Kidney (tissue), 14 donors: ENCODE data around the gene RFX7. TPM values are rescaled to one million over a fixed set of nuclear protein-coding genes. Genes with fewer than 3 reads are reported as not detected.

ENCODE experiments used
- DNase-seq, 5 donors: peaks; one replicate each; pipeline ENCODE4 v3.0.0-alpha.2; 2013 to 2020
- FAIRE-seq: peaks from 2 replicates; lab custom pipeline; 2012; peaks lifted over from hg19 to GRCh38; lab: Jason Lieb, UNC
- H3K27ac ChIP-seq, 2 donors: one replicate each; pipeline ENCODE4 v1.7.0; 2013; ENCODE audit warnings: low read depth in 2 of 2, low read length in 2 of 2, inconsistent platforms in 1 of 2
- H3K27me3 ChIP-seq: one replicate; pipeline ENCODE4 v1.7.1; 2013; ENCODE audit warnings: low read length, inconsistent platforms; ENCODE audit not compliant: control insufficient read depth, insufficient read depth
- H3K36me3 ChIP-seq, 3 donors: one replicate each; pipeline versions ENCODE4 v1.7.0 to v1.7.1; 2013; ENCODE audit warnings: low read length in 3 of 3, control low read depth in 1 of 3, inconsistent platforms in 1 of 3; ENCODE audit not compliant: insufficient read depth in 3 of 3, control insufficient read depth in 2 of 3
- H3K4me1 ChIP-seq, 3 donors: one replicate each; pipeline versions ENCODE4 v1.7.0 to v1.7.1; 2013; ENCODE audit warnings: low read length in 3 of 3, inconsistent platforms in 1 of 3, low read depth in 1 of 3; ENCODE audit not compliant: control insufficient read depth in 2 of 3, insufficient read depth in 2 of 3
- H3K4me3 ChIP-seq, 3 donors: one replicate each; pipeline versions ENCODE4 v1.7.0 to v1.8.1; 2013; ENCODE audit warnings: low read length in 3 of 3, control low read depth in 1 of 3, inconsistent platforms in 1 of 3
- H3K9ac ChIP-seq, 3 donors: one replicate each; pipeline versions ENCODE4 v1.7.0 to v1.7.1; 2013; ENCODE audit warnings: low read length in 3 of 3, control low read depth in 1 of 3, inconsistent platforms in 1 of 3
- H3K9me3 ChIP-seq, 3 donors: one replicate each; pipeline versions ENCODE4 v1.7.0 to v1.7.1; 2013; ENCODE audit warnings: low read length in 3 of 3, control low read depth in 1 of 3, inconsistent platforms in 1 of 3; ENCODE audit not compliant: control insufficient read depth in 2 of 3, insufficient read depth in 1 of 3
- intact Hi-C: fragments of 100-400 bp; cut with DNase I; formaldehyde crosslinking; loops from one replicate; pipeline ENCODE4 v1.11.1; 2022
- polyA plus RNA-seq: library from polyadenylated mRNA; stranded (reverse); fragments of 350-450 nt; fragmentation: Illumina TruSeq; extraction: RNeasy Lipid Tissue Mini Kit (QIAGEN cat#74804); gene quantifications from one replicate; pipeline ENCODE4 v1.2.3, GENCODE V29; 2014; ENCODE audit warnings: low read depth, low replicate concordance; ENCODE audit not compliant: insufficient read depth
- total RNA-seq: library from RNA; stranded (reverse); fragmentation: NEBNext Ultra II Directional; extraction: Animal tissue kit (Norgen Biotek cat#: 25700); gene quantifications from one replicate; pipeline ENCODE4 v1.2.1, GENCODE V29; 2021
- TF ChIP-seq, protein P1 (sequence below): IDR thresholded peaks from 3 replicates; pipeline ENCODE4 v1.5.1; 2012; ENCODE audit warnings: mild to moderate bottlenecking, moderate library complexity, borderline replicate concordance; ENCODE audit not compliant: insufficient read depth; ENCODE audit errors: extremely low read depth
- donor health status: control.
- donor health status: control.
- donor health status: control.
- donor health status: control.
- donor health status: control.
- donor health status: DM: yes; HTN: yes; CAD: no.
- donor health status: Normal renal cell carcinoma (clear cell type).

The RFX7 gene
- total and polyA plus RNA-seq, 2 donors from 2014 or later: 1.6 to 15.2 TPM

DNA sequence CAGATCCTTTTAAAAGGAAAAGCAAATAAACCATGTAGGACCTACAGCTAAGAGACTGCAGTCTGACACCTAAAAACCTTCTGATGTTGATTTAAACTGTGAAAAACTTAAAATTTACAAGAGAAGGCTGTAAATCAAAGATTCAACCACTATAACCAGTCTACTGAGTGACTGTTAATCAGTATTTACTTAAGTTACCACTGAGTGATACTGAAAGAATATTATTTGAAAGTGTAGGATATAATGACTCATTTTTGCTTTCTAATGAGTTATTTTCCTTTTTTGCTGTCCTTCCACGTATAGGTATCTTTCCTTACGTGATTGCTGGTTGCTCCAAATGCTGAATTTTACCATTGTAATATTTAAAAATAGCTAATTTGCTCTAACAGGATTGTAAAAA lies 44.6 kb downstream of the RFX7 start:
- Histone ChIP-seq H3K36me3 (no peaks in the 10 kb centered on the region), H3K4me3 (no peak overlapping the region), H3K4me1 (no peaks in the 10 kb centered on the region), H3K9me3 (no peaks in the 10 kb centered on the region), H3K27me3 (no peaks in the 10 kb centered on the region), H3K27ac (no peak overlapping the region), H3K9ac (no peak overlapping the region)
- FAIRE-seq: no peak
- DNase-seq: no peak
- intact Hi-C loops: no loop called here
- TF ChIP-seq, protein P1, sequence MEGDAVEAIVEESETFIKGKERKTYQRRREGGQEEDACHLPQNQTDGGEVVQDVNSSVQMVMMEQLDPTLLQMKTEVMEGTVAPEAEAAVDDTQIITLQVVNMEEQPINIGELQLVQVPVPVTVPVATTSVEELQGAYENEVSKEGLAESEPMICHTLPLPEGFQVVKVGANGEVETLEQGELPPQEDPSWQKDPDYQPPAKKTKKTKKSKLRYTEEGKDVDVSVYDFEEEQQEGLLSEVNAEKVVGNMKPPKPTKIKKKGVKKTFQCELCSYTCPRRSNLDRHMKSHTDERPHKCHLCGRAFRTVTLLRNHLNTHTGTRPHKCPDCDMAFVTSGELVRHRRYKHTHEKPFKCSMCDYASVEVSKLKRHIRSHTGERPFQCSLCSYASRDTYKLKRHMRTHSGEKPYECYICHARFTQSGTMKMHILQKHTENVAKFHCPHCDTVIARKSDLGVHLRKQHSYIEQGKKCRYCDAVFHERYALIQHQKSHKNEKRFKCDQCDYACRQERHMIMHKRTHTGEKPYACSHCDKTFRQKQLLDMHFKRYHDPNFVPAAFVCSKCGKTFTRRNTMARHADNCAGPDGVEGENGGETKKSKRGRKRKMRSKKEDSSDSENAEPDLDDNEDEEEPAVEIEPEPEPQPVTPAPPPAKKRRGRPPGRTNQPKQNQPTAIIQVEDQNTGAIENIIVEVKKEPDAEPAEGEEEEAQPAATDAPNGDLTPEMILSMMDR: no peak

DNA sequence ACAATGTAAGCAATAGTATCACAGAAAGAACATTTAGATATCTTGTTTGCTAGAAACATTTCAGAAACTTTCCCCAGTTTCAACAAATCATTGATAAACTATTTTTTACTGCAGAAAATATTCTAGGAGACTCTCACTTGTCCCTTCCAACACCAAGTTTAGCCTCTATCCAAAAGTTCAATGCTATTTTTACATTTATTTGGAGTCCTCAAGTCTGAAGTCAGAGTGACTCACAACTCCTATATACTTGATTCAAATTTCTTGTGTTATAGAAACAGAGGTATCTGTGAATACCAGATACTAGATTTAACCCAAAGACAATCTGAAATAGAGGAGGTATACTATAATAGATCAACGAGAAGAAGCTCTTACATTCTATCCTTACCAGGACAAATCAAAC lies 49.6 kb downstream of the RFX7 start:
- Histone ChIP-seq H3K4me1 (no peaks in the 10 kb centered on the region), H3K9ac (no peak overlapping the region), H3K36me3 (no peaks in the 10 kb centered on the region), H3K27me3 (no peaks in the 10 kb centered on the region), H3K4me3 (no peak overlapping the region), H3K9me3 (no peaks in the 10 kb centered on the region), H3K27ac (no peak overlapping the region)
- intact Hi-C loops: no loop called here
- DNase-seq (no peak), FAIRE-seq (no peak)
- TF ChIP-seq, protein P1: no peak

DNA sequence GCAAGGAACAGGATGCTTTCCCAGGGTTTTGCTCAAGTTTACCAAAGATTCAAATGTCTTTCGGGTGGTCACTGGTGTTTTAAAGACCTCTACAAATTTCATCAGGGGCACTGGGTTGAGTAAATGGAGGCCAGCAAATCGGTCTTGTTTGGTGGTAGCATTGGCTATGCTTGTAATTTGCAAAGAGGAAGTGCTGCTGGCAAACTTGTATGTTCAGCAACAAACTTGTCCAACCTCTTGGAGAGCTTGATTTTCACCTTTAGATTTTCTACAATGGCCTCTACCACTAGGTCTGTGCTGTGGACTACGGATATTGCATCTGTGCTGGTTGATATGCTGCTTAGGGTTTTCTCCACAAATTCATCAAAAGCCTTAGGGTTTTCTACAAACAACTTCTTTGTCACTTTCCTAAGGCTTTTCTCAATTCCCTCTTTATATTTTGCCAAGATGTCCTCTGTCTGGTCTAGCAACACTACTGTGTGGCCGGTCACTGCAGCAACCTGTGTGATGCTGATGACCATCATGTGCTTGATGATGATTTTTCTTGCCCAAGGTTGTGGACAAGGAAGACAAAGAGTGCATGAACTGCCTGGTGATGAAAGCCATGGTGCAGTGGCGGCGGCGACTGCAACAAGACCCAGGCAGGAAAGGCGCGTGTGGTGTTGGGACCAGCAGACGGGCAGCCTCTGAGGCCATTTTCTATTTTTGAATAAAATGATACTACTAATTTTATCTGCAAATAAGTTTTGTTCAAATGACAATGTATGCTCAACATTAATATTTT lies 50.8 kb downstream of the RFX7 start:
- no peaks in the 10 kb centered on the region for H3K4me1 ChIP-seq
- intact Hi-C loops: no loop called here
- no peaks in the 10 kb centered on the region for H3K9me3 ChIP-seq
- no peak overlapping the region for H3K4me3 ChIP-seq
- TF ChIP-seq, protein P1: no peak
- H3K27ac ChIP-seq: no peak overlapping the region
- DNase-seq: no peak
- no peak for FAIRE-seq
- no peak overlapping the region for H3K9ac ChIP-seq
- H3K36me3 ChIP-seq: no peaks in the 10 kb centered on the region
- H3K27me3 ChIP-seq: no peaks in the 10 kb centered on the region
